Fibroblast of villous mesenchyme (primary cell): ENCODE measurements around the gene CASTOR2. TPM values are rescaled to one million over a fixed set of nuclear protein-coding genes. Genes with fewer than 3 reads are reported as not detected.

Experiments used
- DNase-seq: peaks from one replicate; pipeline ENCODE4 v3.0.0-alpha.2; 2010; ENCODE audit warnings: low read depth
- H3K4me3 ChIP-seq: 2 replicates; pipeline ENCODE4 v1.5.1; 2011; ENCODE audit warnings: low read depth, mild to moderate bottlenecking, low read length
- total RNA-seq: library from RNA; depleted of rRNA; stranded (reverse); fragments of >200 nt; gene quantifications from 2 replicates; pipeline ENCODE4 v1.2.3, GENCODE V29; 2012
- TF ChIP-seq, protein P1 (sequence below): IDR thresholded peaks from 2 replicates; pipeline ENCODE4 v1.5.1; 2012; ENCODE audit warnings: low read depth, mild to moderate bottlenecking, low read length; ENCODE audit not compliant: insufficient read depth

The CASTOR2 gene
- total RNA-seq, 1 donor: 20.7 TPM

DNA sequence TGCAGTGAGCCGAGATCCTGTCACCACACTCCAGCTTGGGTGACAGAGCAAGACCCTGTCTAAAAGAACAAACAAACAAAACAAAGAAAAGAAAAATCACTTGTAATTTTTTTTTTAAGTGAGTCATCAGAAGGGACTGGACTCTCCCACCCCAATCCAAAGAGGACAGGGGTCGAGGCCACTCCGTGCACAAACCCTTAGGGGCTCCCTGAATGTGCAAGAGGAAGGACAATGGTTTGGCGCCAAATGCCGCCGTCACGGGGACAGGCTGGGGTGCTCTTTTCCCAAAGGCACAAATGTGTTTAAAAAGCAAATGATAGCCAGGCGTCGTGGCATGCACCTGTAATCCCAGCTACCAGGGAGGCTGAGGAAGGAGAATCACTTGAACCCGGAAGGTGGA, 85.3 kb downstream of the CASTOR2 start:
- no peak for DNase-seq
- TF ChIP-seq, protein P1, sequence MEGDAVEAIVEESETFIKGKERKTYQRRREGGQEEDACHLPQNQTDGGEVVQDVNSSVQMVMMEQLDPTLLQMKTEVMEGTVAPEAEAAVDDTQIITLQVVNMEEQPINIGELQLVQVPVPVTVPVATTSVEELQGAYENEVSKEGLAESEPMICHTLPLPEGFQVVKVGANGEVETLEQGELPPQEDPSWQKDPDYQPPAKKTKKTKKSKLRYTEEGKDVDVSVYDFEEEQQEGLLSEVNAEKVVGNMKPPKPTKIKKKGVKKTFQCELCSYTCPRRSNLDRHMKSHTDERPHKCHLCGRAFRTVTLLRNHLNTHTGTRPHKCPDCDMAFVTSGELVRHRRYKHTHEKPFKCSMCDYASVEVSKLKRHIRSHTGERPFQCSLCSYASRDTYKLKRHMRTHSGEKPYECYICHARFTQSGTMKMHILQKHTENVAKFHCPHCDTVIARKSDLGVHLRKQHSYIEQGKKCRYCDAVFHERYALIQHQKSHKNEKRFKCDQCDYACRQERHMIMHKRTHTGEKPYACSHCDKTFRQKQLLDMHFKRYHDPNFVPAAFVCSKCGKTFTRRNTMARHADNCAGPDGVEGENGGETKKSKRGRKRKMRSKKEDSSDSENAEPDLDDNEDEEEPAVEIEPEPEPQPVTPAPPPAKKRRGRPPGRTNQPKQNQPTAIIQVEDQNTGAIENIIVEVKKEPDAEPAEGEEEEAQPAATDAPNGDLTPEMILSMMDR: no peak

DNA sequence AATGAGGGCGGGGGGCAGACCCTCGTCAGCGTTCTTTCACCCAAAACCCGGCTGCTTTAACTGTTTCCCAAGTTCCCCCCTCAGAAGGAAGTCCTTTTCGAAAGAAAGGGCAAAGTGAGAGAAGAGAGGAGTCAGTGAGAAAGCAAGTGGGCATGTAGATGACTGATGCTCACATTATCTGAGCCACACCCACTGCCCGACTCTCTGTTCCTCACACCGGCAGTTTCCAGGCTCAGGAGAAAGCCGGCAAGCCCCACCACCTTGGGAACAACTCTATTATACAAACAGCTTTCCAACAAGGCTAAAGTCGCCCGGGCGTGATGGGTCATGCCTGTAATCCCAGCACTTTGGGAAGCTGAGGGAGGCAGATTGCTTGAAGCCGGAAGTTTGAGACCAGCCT, 86.0 kb downstream of the CASTOR2 start:
- H3K4me3 ChIP-seq: no peak overlapping the region
- TF ChIP-seq, protein P1: no peak
- no peak for DNase-seq

More for the DNA sequence above, 85.3 kb downstream of the CASTOR2 start:
- H3K4me3 ChIP-seq: no peak overlapping the region

DNA sequence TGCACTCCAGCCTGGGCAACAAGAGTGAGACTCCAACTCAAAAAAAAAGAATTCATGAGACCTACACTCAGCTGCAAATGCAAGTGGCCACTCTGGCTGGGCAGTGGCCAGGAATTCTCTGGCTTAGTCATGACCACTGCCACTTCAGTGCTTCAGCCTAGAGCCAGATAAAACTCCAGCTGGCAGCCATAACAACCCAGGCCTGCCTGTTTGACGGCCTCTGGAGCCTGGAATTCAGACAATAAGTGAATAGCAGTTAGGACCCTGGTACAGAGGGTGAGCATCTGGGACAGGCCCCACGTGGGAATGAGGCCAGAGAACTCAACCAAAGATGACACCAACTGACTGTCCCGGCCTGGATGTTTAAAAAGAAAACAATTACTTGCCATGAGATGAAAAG, 90.2 kb downstream of the CASTOR2 start:
- no peak overlapping the region for H3K4me3 ChIP-seq
- TF ChIP-seq, protein P1: no peak
- DNase-seq: peak; percentile 82

DNA sequence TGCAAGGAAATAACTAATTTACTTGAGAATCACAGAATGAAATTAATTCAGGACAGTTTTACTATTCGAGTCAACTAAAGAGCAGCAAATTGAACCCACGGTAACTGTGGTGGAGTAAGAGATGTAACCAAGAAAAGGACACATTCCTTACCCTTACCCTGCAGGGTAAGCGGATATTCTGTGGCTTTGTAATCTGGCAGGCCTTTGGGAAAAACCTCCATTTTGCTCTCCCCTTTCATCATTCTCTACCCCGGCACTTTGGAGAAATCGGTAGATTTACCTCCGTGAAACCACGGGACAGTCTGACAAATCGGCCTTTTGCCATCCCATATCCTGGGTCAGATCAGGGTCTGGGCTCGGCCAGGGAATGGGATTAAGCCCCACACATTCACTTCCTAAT, 90.7 kb downstream of the CASTOR2 start:
- H3K4me3 ChIP-seq: no peak overlapping the region
- DNase-seq: no peak
- TF ChIP-seq, protein P1: no peak

DNA sequence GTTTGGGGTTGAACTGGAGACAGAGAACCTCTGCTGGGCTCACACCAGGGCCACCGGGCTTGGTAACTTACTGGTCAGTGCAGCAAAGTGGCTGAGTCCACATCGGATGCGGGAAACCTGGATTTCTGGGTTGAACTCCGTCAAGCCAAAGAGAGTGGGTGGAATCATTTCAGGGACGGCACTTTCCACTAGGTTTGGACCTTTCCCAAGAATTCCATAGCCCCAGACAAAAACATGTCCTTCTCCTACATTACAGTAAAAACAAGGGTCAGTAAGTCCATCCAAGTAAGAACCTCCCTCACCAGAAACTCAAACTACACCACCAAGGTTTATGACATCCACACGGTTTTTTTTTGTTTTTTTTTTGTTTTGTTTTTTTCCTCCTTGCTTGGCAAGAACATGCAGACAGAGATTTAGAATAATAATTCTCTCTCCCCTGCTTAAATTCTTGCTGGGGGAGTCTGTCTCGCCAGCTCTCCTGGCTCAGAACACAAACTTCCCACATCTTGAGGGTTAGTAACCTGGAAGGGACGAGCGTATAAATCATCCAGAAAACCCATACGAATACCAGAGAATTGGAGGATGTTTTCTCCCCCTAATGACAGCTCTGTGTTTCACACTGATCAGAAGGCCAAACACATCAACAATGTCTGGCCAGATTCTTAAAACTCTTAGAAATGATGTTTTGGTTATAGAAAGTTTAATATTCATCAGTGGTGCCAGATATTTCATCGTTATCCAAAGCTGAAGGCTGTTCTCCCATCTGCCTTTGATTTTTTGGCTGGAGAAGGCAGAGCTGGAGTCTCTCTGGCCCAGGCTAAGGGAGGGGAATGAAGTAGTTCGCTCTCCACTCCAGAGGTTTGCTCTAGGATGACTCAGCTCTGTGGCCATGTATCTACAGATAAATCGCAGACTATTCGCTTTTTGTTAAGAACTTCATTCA, 91.6 kb downstream of the CASTOR2 start:
- no peak overlapping the region for H3K4me3 ChIP-seq
- peak; percentile 77 for DNase-seq
- TF ChIP-seq, protein P1: no peak

DNA sequence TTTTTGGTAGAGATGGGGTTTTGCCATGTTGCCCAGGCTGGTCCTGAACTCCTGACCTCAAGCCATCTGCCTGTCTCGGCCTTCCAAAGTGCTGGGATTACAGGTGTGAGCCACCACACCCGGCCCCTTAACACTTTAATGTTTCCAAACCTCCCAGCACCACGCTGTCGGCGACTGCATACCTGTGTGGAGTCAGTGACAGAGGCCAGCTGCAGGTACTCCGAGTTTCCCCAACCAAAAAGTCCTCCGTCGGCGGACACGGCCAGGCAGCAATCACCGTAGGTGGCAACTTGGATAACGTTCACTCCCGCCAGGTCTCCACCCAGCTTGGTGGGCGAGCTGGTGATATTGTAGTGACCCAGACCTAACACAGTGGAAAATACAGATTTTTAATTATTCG, 93.9 kb downstream of the CASTOR2 start:
- H3K4me3 ChIP-seq: no peak overlapping the region
- no peak for DNase-seq
- TF ChIP-seq, protein P1: no peak
